K562 (cell line): ENCODE results near the gene C16orf92. TPM values are rescaled to one million over a fixed set of nuclear protein-coding genes. Genes with fewer than 3 reads are reported as not detected.
A peak's percentile ranks its signal among the peaks of the same experiment; 100 is the strongest.

Source experiments
- ATAC-seq: fragments of 200-7000 bp; cut with Tn5 transposase; 3 replicates; pipeline ENCODE4 v1.9.1; 2020; ENCODE audit warnings: moderate library complexity
- BruUV-seq: library from RNA; stranded (reverse); fragments of 400-500 nt; replicated peaks from 2 replicates; lab custom pipeline; 2021; lab: Mats Ljungman, UMichigan
- CTCF ChIA-PET: fragments of 300-600 bp; formaldehyde crosslinking; extraction: SDS; loops from one replicate; lab custom pipeline; 2021; ENCODE audit warnings: low intra/inter-chr PET ratio; lab: Yijun Ruan, JAX
- POLR2A ChIA-PET: fragments of 300-600, 350-650 bp; sonication (Branson Sonifier 250); formaldehyde crosslinking; extraction: SDS; loops from one replicate; lab custom pipeline; 2021; ENCODE audit warnings: antibody characterized with exemption, inconsistent platforms; lab: Yijun Ruan, JAX
- DNase-seq, 4 experiments: peaks; one replicate each; pipeline versions ENCODE4 v3.0.0 to v3.0.0-alpha.2; 2011 to 2018; ENCODE audit warnings: low spot score in 3 of 4, mixed read lengths in 3 of 4; ENCODE audit errors: extremely low read depth in 1 of 4
- FAIRE-seq: peaks from 2 replicates; lab custom pipeline; 2011; peaks lifted over from hg19 to GRCh38; lab: Jason Lieb, UNC
- H2AFZ ChIP-seq: 2 replicates; pipeline ENCODE4 v1.6.0; 2011; ENCODE audit warnings: low read depth, low read length, control low read depth, inconsistent platforms
- H3K27ac ChIP-seq: fragments of 200-600 bp; 3 replicates; pipeline ENCODE4 v1.8.0; 2011; ENCODE audit warnings: low read depth, mild to moderate bottlenecking, control low read depth, inconsistent platforms, low read length, moderate library complexity, mixed read lengths; ENCODE audit errors: extremely low read depth
- H3K27me3 ChIP-seq, 2 experiments: fragments of 300-600 bp in 1 of 2; 2 replicates in 1 of 2; 3 replicates in 1 of 2; pipeline versions ENCODE4 v1.6.0 to v1.8.0; 2011; ENCODE audit warnings: inconsistent platforms in 2 of 2, low read length in 2 of 2, mild to moderate bottlenecking in 1 of 2, mixed read lengths in 1 of 2, moderate library complexity in 1 of 2; ENCODE audit not compliant: control insufficient read depth in 2 of 2, insufficient read depth in 2 of 2
- H3K36me3 ChIP-seq: fragments of 300-600 bp; 3 replicates; pipeline ENCODE4 v1.8.0; 2011; ENCODE audit warnings: mild to moderate bottlenecking, low read length, inconsistent platforms; ENCODE audit not compliant: control insufficient read depth, insufficient read depth
- H3K4me1 ChIP-seq, 2 experiments: fragments of 200-600 bp in 1 of 2; replicated peaks in 1 of 2; 2 replicates in 1 of 2; 3 replicates in 1 of 2; pipeline versions ENCODE4 v1.5.1 to v1.8.0; 2011; ENCODE audit warnings: inconsistent platforms in 2 of 2, low read length in 2 of 2, mild to moderate bottlenecking in 1 of 2, mixed read lengths in 1 of 2, moderate library complexity in 1 of 2; ENCODE audit not compliant: control insufficient read depth in 2 of 2, insufficient read depth in 2 of 2
- H3K4me2 ChIP-seq: 2 replicates; pipeline ENCODE4 v1.6.1; 2011; ENCODE audit warnings: low read length, control low read depth, inconsistent platforms, mixed read lengths; ENCODE audit not compliant: insufficient read depth
- H3K4me3 ChIP-seq: fragments of 200-600 bp; sonication (generic), shearing (Covaris generic); 2 replicates; pipeline ENCODE4 v1.5.1; 2016; ENCODE audit warnings: control low read depth, inconsistent platforms
- H3K79me2 ChIP-seq: fragments of 200-600 bp; 3 replicates; pipeline ENCODE4 v1.8.0; 2011; ENCODE audit warnings: low read length, inconsistent platforms; ENCODE audit not compliant: control insufficient read depth, insufficient read depth
- H3K9ac ChIP-seq, 2 experiments: 2 replicates each; pipeline versions ENCODE4 v1.6.0 to v1.6.1; 2011; ENCODE audit warnings: low read depth in 2 of 2, low read length in 2 of 2, control low read depth in 1 of 2, inconsistent platforms in 1 of 2, mild to moderate bottlenecking in 1 of 2, mixed read lengths in 1 of 2; ENCODE audit not compliant: insufficient read depth in 1 of 2
- H3K9me1 ChIP-seq: one replicate; pipeline ENCODE4 v1.6.0; 2011; ENCODE audit warnings: inconsistent platforms, mild to moderate bottlenecking, low read length, moderate library complexity; ENCODE audit not compliant: control insufficient read depth, insufficient read depth
- H3K9me3 ChIP-seq: replicated peaks from 2 replicates; pipeline ENCODE4 v1.5.1; 2011; ENCODE audit warnings: low read depth, low read length, inconsistent platforms; ENCODE audit not compliant: control insufficient read depth, insufficient read depth
- H4K20me1 ChIP-seq: replicated peaks from 2 replicates; pipeline ENCODE4 v1.6.1; 2011; ENCODE audit warnings: low read length, inconsistent platforms, mixed read lengths; ENCODE audit not compliant: control insufficient read depth, insufficient read depth
- ATF7 ChIP-seq: fragments of 450-650 bp; IDR thresholded peaks from 2 replicates; pipeline ENCODE4 v1.7.1; 2014; ENCODE audit warnings: mild to moderate bottlenecking, moderate library complexity
- BHLHE40 ChIP-seq: IDR thresholded peaks from 2 replicates; pipeline ENCODE4 v1.6.1; 2011; ENCODE audit warnings: low read length, improper control_type of control experiment
- CC2D1A ChIP-seq: fragments of 450-650 bp; IDR thresholded peaks from 2 replicates; pipeline ENCODE4 v1.6.1; 2017; ENCODE audit warnings: mild to moderate bottlenecking
- HNRNPL ChIP-seq: fragments of 200-400 bp; formaldehyde crosslinking; IDR thresholded peaks from 2 replicates; pipeline ENCODE4 v1.6.1; 2017; ENCODE audit warnings: low read depth, mild to moderate bottlenecking, low read length
- LEF1 ChIP-seq: fragments of 450-650 bp; IDR thresholded peaks from 2 replicates; pipeline ENCODE4 v1.6.1; 2016; ENCODE audit warnings: mild to moderate bottlenecking
- MAZ ChIP-seq, 2 experiments: fragments of 450-650 bp in 1 of 2; sonication (generic) in 1 of 2; formaldehyde crosslinking; IDR thresholded peaks in 1 of 2; conservative IDR thresholded peaks in 1 of 2; 2 replicates each; pipeline versions ENCODE4 v1.4.0 to v1.5.0; 2020; ENCODE audit warnings: mild to moderate bottlenecking in 1 of 2, missing genetic modification reagents in 1 of 2
- MBD2 ChIP-seq: sonication (generic); IDR thresholded peaks from 2 replicates; pipeline ENCODE4 v1.6.1; 2016; ENCODE audit warnings: low read depth, borderline replicate concordance
- MYC ChIP-seq, 2 experiments: fragments of 250-450 bp in 1 of 2; sonication (Bioruptor Pico) in 1 of 2; IDR thresholded peaks; 2 replicates each; pipeline versions ENCODE4 v1.5.1 to v1.6.1; 2012 to 2021; ENCODE audit warnings: low read depth in 2 of 2, borderline replicate concordance in 1 of 2, improper control_type of control experiment in 1 of 2, low read length in 1 of 2, mild to moderate bottlenecking in 1 of 2, moderate library complexity in 1 of 2
- NONO ChIP-seq, 2 experiments: fragments of 200-400 bp in 1 of 2; fragments of 450-650 bp in 1 of 2; formaldehyde crosslinking in 1 of 2; IDR thresholded peaks; 2 replicates each; pipeline ENCODE4 v1.6.1; 2017; ENCODE audit warnings: low read depth in 2 of 2, mild to moderate bottlenecking in 2 of 2, moderate library complexity in 2 of 2, low read length in 1 of 2
- RAD51 ChIP-seq: fragments of 450-650 bp; IDR thresholded peaks from 2 replicates; pipeline ENCODE4 v1.7.1; 2016; ENCODE audit warnings: low read depth, mild to moderate bottlenecking, borderline replicate concordance
- SRSF1 ChIP-seq: fragments of 200-400 bp; formaldehyde crosslinking; IDR thresholded peaks from 2 replicates; pipeline ENCODE4 v1.6.1; 2017; ENCODE audit warnings: mild to moderate bottlenecking, low read depth, low read length, moderate library complexity
- TBP ChIP-seq: optimal IDR thresholded peaks from 2 replicates; pipeline ENCODE3; 2011; ENCODE audit warnings: low read depth, low read length, improper control_type of control experiment
- U2AF1 ChIP-seq: fragments of 200-400 bp; formaldehyde crosslinking; optimal IDR thresholded peaks from 2 replicates; pipeline ENCODE3; 2017; ENCODE audit warnings: mild to moderate bottlenecking, low read depth, low read length, moderate library complexity
- ZNF408 ChIP-seq: fragments of 250-450 bp; sonication (Bioruptor Pico); IDR thresholded peaks from 2 replicates; pipeline ENCODE4 v1.4.0; 2020; ENCODE audit warnings: low read depth, mild to moderate bottlenecking, moderate library complexity
- WGBS: fragments of 100-300 bp; shearing (Covaris generic); methylation state at CpG from one replicate; pipeline ENCODE4 v1.1.6; 2016; ENCODE audit warnings: low coverage, mixed read lengths; ENCODE audit not compliant: insufficient coverage; ENCODE audit errors: missing lambda C conversion rate; 5-methylcytosine and 5-hydroxymethylcytosine counted together
- in situ Hi-C: fragments of 300-500 bp; cut with MboI; formaldehyde crosslinking; loops from 4 replicates; pipeline ENCODE4 v1.15.0; 2018; ENCODE audit warnings: inconsistent platforms, mixed read lengths
- intact Hi-C: fragments of 100-400 bp; cut with micrococcal nuclease; formaldehyde crosslinking; loops from 2 replicates; pipeline ENCODE4 v1.14.2; 2022
- polyA plus RNA-seq, 8 experiments: library from polyadenylated mRNA; depleted of rRNA in 4 of 8; stranded (reverse) in 5 of 8; unstranded in 3 of 8; fragments of >200 nt; fragmentation: Nextera tagmentation in 2 of 8; fragmentation: Illumina TruSeq in 1 of 8; extraction: Ambion mirVana in 2 of 8; extraction: Trizol in 1 of 8; gene quantifications; 2 replicates each; pipeline versions ENCODE4 v1.2.1 to v1.2.3, GENCODE V29; 2011 to 2014; ENCODE audit warnings: inconsistent platforms in 1 of 8, missing spikeins in 1 of 8
- total RNA-seq, 7 experiments: library from RNA; depleted of rRNA in 6 of 7; stranded (reverse); fragments of >200 nt in 6 of 7; fragmentation: Illumina TruSeq in 2 of 7; extraction: Trizol in 2 of 7; gene quantifications; 2 replicates each; pipeline versions ENCODE4 v1.2.1 to v1.2.3, GENCODE V29; 2011 to 2021; ENCODE audit warnings: low replicate concordance in 1 of 7
- TF ChIP-seq, protein P1 (sequence below): fragments of 450-650 bp; IDR thresholded peaks from 2 replicates; pipeline ENCODE4 v1.6.1; 2018; ENCODE audit not compliant: partially characterized antibody

Gene C16orf92
- total and polyA plus RNA-seq, 9 of the 15 experiments (the other 6 are each of a cell fraction or from before 2014, with no cell fraction given) = not detected

GRCh38 chr16:30063893-30064728, 41.1 kb downstream of the C16orf92 start:
- Histone ChIP-seq H3K79me2 (peaks cover 59% of the 10 kb centered on the region), H3K4me2 (peak overlapping the region; percentile 92)
- TF ChIP-seq TBP = peak; percentile 44
- TF ChIP-seq ATF7 = peak; percentile 44; the same call in 1 of the 2 replicates
- TF ChIP-seq U2AF1 = no peak
- TF ChIP-seq SRSF1 = no peak
- TF ChIP-seq HNRNPL = no peak
- peak in 1 of 2 experiments; percentile 53; a peak in 1 of 4 replicates for TF ChIP-seq NONO (IDR thresholded peaks at IDR 0.05; ENCODE audit: low read depth in 2 of 2, low read length in 1 of 2)
- no peak for TF ChIP-seq LEF1
- TF ChIP-seq RAD51 = peak; percentile 88
- 0 out of 2 replicates have a peak, but pooled peaks have one; percentile 12 for TF ChIP-seq CC2D1A
- TF ChIP-seq MYC (IDR thresholded peaks at IDR 0.05; ENCODE audit: low read depth, low read length) = peak; percentile 73
- no peak for TF ChIP-seq MYC (CRISPR knock-in tag; IDR thresholded peaks at IDR 0.05; ENCODE audit: borderline replicate concordance, low read depth)
- no peak for TF ChIP-seq BHLHE40
- TF ChIP-seq, protein P1, sequence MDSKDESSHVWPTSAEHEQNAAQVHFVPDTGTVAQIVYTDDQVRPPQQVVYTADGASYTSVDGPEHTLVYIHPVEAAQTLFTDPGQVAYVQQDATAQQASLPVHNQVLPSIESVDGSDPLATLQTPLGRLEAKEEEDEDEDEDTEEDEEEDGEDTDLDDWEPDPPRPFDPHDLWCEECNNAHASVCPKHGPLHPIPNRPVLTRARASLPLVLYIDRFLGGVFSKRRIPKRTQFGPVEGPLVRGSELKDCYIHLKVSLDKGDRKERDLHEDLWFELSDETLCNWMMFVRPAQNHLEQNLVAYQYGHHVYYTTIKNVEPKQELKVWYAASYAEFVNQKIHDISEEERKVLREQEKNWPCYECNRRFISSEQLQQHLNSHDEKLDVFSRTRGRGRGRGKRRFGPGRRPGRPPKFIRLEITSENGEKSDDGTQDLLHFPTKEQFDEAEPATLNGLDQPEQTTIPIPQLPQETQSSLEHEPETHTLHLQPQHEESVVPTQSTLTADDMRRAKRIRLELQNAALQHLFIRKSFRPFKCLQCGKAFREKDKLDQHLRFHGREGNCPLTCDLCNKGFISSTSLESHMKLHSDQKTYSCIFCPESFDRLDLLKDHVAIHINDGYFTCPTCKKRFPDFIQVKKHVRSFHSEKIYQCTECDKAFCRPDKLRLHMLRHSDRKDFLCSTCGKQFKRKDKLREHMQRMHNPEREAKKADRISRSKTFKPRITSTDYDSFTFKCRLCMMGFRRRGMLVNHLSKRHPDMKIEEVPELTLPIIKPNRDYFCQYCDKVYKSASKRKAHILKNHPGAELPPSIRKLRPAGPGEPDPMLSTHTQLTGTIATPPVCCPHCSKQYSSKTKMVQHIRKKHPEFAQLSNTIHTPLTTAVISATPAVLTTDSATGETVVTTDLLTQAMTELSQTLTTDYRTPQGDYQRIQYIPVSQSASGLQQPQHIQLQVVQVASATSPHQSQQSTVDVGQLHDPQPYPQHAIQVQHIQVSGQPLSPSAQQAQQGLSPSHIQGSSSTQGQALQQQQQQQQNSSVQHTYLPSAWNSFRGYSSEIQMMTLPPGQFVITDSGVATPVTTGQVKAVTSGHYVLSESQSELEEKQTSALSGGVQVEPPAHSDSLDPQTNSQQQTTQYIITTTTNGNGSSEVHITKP = peak; percentile 67
- no peak for TF ChIP-seq ZNF408 (CRISPR knock-in tag)
- no peak; the same call in 1 of the 2 replicates for TF ChIP-seq MBD2
- peak; percentile 11 to 18; a peak in 2 of 4 replicates for TF ChIP-seq MAZ (CRISPR knock-in tag; conservative IDR thresholded peaks at IDR 0.05 in 1 of 2, IDR thresholded peaks at IDR 0.05 in 1 of 2)

More at GRCh38 chr16:30063893-30064728, 41.1 kb downstream of the C16orf92 start:
- peaks cover 30% of the 10 kb centered on the region for H4K20me1 ChIP-seq
- no peaks in the 10 kb centered on the region for H3K9me3 ChIP-seq
- peaks cover 35 to 54% of the 10 kb centered on the region in 2 experiments for H3K4me1 ChIP-seq
- intact Hi-C loops (loop anchor here (10.0 kb wide), 2 partner anchors 311 to 591 kb away; partner anchors contain the start of genes FBRS, MYL11, PRR14 and TBC1D10B), in situ Hi-C loops (no loop called here)
- peaks cover 30% of the 10 kb centered on the region for H3K36me3 ChIP-seq
- FAIRE-seq (peak; percentile 74), DNase-seq (peak; percentile 67 to 81 (median 74)), ATAC-seq (peak; percentile 8)
- H3K4me3 ChIP-seq = peak overlapping the region; percentile 88
- 7% methylated on average over 26 of the region's 27 CpGs for WGBS
- no peaks in the 10 kb centered on the region for H3K27me3 ChIP-seq
- peak overlapping the region; percentile 76 for H2AFZ ChIP-seq
- peak overlapping the region; percentile 93 to 100 for H3K9ac ChIP-seq
- CTCF ChIA-PET = no interaction called here
- POLR2A ChIA-PET = interaction anchor here (0.6 to 2.0 kb wide), 5 partner anchors 10 to 648 kb away, joined by 3 to 13 read pairs (median 3); a partner anchor contains a TSS
- peaks cover 8% of the 10 kb centered on the region for H3K9me1 ChIP-seq
- BruUV-seq = no TSS peak
- peak overlapping the region; percentile 99 for H3K27ac ChIP-seq
